K562 (cell line): Measurements from ENCODE around the gene PNCK. TPM values are rescaled to one million over a fixed set of nuclear protein-coding genes. Genes with fewer than 3 reads are reported as not detected.

ENCODE experiments used
- ARID3B ChIP-seq: fragments of 250-450 bp; sonication (Bioruptor Pico); IDR thresholded peaks from 2 replicates; pipeline ENCODE4 v1.4.0; 2020; ENCODE audit warnings: borderline replicate concordance
- BACH1 ChIP-seq: fragments of 200-800 bp; sonication (Bioruptor generic); IDR thresholded peaks from 2 replicates; pipeline ENCODE4 v1.6.1; 2016; ENCODE audit warnings: missing genetic modification characterization, missing compliant biosample characterization
- BHLHE40 ChIP-seq: IDR thresholded peaks from 2 replicates; pipeline ENCODE4 v1.6.1; 2011; ENCODE audit warnings: low read length, improper control_type of control experiment
- CBFA2T2 ChIP-seq: fragments of 450-650 bp; conservative IDR thresholded peaks from 2 replicates; pipeline ENCODE4 v1.6.1; 2017; ENCODE audit warnings: mild to moderate bottlenecking
- EGR1 ChIP-seq: fragments of 450-650 bp; conservative IDR thresholded peaks from 2 replicates; pipeline ENCODE4 v1.6.1; 2017; ENCODE audit warnings: mild to moderate bottlenecking
- EHMT2 ChIP-seq: fragments of 450-650 bp; IDR thresholded peaks from 2 replicates; pipeline ENCODE4 v1.6.1; 2018; ENCODE audit warnings: antibody characterized with exemption
- FIP1L1 ChIP-seq: fragments of 200-400 bp; formaldehyde crosslinking; IDR thresholded peaks from 2 replicates; pipeline ENCODE4 v1.6.1; 2018; ENCODE audit warnings: mild to moderate bottlenecking, low read depth, low read length; ENCODE audit not compliant: poor library complexity, severe bottlenecking
- HIVEP1 ChIP-seq: fragments of 250-450 bp; sonication (Bioruptor Pico); IDR thresholded peaks from 2 replicates; pipeline ENCODE4 v1.4.0; 2020; ENCODE audit warnings: mild to moderate bottlenecking
- KAT7 ChIP-seq: sonication (generic); formaldehyde crosslinking; IDR thresholded peaks from 2 replicates; pipeline ENCODE4 v1.8.0; 2022; ENCODE audit warnings: missing genetic modification reagents, mild to moderate bottlenecking, borderline replicate concordance
- PHF20 ChIP-seq: fragments of 450-650 bp; IDR thresholded peaks from 2 replicates; pipeline ENCODE4 v1.6.1; 2018; ENCODE audit not compliant: partially characterized antibody
- PPARD ChIP-seq: fragments of 250-450 bp; sonication (Bioruptor Pico); IDR thresholded peaks from 2 replicates; pipeline ENCODE4 v1.8.0; 2022; ENCODE audit warnings: inconsistent platforms, mild to moderate bottlenecking, moderate library complexity
- RFX5 ChIP-seq: IDR thresholded peaks from 2 replicates; pipeline ENCODE4 v1.6.1; 2011; ENCODE audit warnings: low read depth, mild to moderate bottlenecking, improper control_type of control experiment, low read length
- RFX7 ChIP-seq: fragments of 250-450 bp; sonication (Bioruptor Pico); IDR thresholded peaks from 2 replicates; pipeline ENCODE4 v1.5.1; 2021; ENCODE audit warnings: mild to moderate bottlenecking
- TAF7 ChIP-seq: fragments of 450-650 bp; IDR thresholded peaks from 2 replicates; pipeline ENCODE4 v1.6.1; 2016; ENCODE audit warnings: missing genetic modification characterization, missing compliant biosample characterization
- VEZF1 ChIP-seq: fragments of 200-800 bp; sonication (Bioruptor generic); IDR thresholded peaks from 2 replicates; pipeline ENCODE4 v1.6.1; 2017; ENCODE audit warnings: missing genetic modification characterization, missing compliant biosample characterization
- ZBED1 ChIP-seq: IDR thresholded peaks from 2 replicates; pipeline ENCODE4 v1.6.1; 2014
- ZC3H8 ChIP-seq: fragments of 450-650 bp; IDR thresholded peaks from 2 replicates; pipeline ENCODE4 v1.6.1; 2017
- ZNF175 ChIP-seq: fragments of 200-800 bp; sonication (Bioruptor generic); IDR thresholded peaks from 2 replicates; pipeline ENCODE4 v1.6.1; 2016; ENCODE audit warnings: low read depth, mild to moderate bottlenecking, missing genetic modification characterization, missing compliant biosample characterization
- ZNF395 ChIP-seq: fragments of 200-800 bp; sonication (Bioruptor generic); IDR thresholded peaks from 2 replicates; pipeline ENCODE4 v1.6.1; 2017; ENCODE audit warnings: missing genetic modification characterization, missing compliant biosample characterization
- ZNF398 ChIP-seq: fragments of 250-450 bp; sonication (Bioruptor Pico); IDR thresholded peaks from 2 replicates; pipeline ENCODE4 v1.8.0; 2021; ENCODE audit warnings: moderate library complexity, mild to moderate bottlenecking, inconsistent platforms
- ZNF511 ChIP-seq: sonication (generic); formaldehyde crosslinking; IDR thresholded peaks from 2 replicates; pipeline ENCODE4 v1.8.0; 2022; ENCODE audit warnings: mild to moderate bottlenecking, missing genetic modification reagents
- ZNF551 ChIP-seq: fragments of 250-450 bp; sonication (Bioruptor Pico); IDR thresholded peaks from 2 replicates; pipeline ENCODE4 v1.5.0; 2021; ENCODE audit warnings: mild to moderate bottlenecking, moderate library complexity
- ZNF696 ChIP-seq: fragments of 250-450 bp; sonication (Bioruptor Pico); conservative IDR thresholded peaks from 2 replicates; pipeline ENCODE4 v1.4.0; 2020; ENCODE audit warnings: mild to moderate bottlenecking, moderate library complexity
- polyA plus RNA-seq, 8 experiments: library from polyadenylated mRNA; depleted of rRNA in 4 of 8; stranded (reverse) in 5 of 8; unstranded in 3 of 8; fragments of >200 nt; fragmentation: Nextera tagmentation in 2 of 8; fragmentation: Illumina TruSeq in 1 of 8; extraction: Ambion mirVana in 2 of 8; extraction: Trizol in 1 of 8; gene quantifications; 2 replicates each; pipeline versions ENCODE4 v1.2.1 to v1.2.3, GENCODE V29; 2011 to 2014; ENCODE audit warnings: inconsistent platforms in 1 of 8, missing spikeins in 1 of 8
- total RNA-seq, 7 experiments: library from RNA; depleted of rRNA in 6 of 7; stranded (reverse); fragments of >200 nt in 6 of 7; fragmentation: Illumina TruSeq in 2 of 7; extraction: Trizol in 2 of 7; gene quantifications; 2 replicates each; pipeline versions ENCODE4 v1.2.1 to v1.2.3, GENCODE V29; 2011 to 2021; ENCODE audit warnings: low replicate concordance in 1 of 7

PNCK gene
- total and polyA plus RNA-seq, 9 of the 15 experiments (the other 6 are each of a cell fraction or from before 2014, with no cell fraction given), result 0.13 to 7.5 (median 1.2) TPM; not detected in 1

GRCh38 chrX:153689654-153690465, 16.2 kb upstream of the PNCK start (continued):
- TF ChIP-seq KAT7 (CRISPR knock-in tag), result 0 out of 2 replicates have a peak, but pooled peaks have one; percentile 39
- no peak for TF ChIP-seq RFX7 (CRISPR knock-in tag)
- 0 out of 2 replicates have a peak, but pooled peaks have one; percentile 4 for TF ChIP-seq EGR1
- peak; percentile 70 for TF ChIP-seq CBFA2T2
- TF ChIP-seq ZC3H8, result no peak
- no peak for TF ChIP-seq ZNF175 (CRISPR knock-in tag)
- no peak for TF ChIP-seq ZBED1
- TF ChIP-seq ZNF395 (CRISPR knock-in tag), result no peak
- TF ChIP-seq HIVEP1 (CRISPR knock-in tag), result no peak
- no peak for TF ChIP-seq PPARD (CRISPR knock-in tag)
- TF ChIP-seq ZNF551 (CRISPR knock-in tag), result no peak
- no peak for TF ChIP-seq EHMT2
- TF ChIP-seq TAF7, result no peak
- TF ChIP-seq ZNF398 (CRISPR knock-in tag), result no peak
- TF ChIP-seq BACH1, result no peak
- no peak for TF ChIP-seq ARID3B (CRISPR knock-in tag)
- no peak for TF ChIP-seq ZNF511 (CRISPR knock-in tag)
- TF ChIP-seq RFX5, result no peak
- TF ChIP-seq VEZF1 (CRISPR knock-in tag), result no peak
- no peak for TF ChIP-seq ZNF696 (CRISPR knock-in tag)
- peak; percentile 24 for TF ChIP-seq FIP1L1
- TF ChIP-seq PHF20, result no peak
- TF ChIP-seq BHLHE40, result no peak; the same call in 1 of the 2 replicates
